HG03558 (cell line): ENCODE data around the gene NSUN7.
A peak's percentile ranks its signal among the peaks of the same experiment; 100 is the strongest.

Source experiments
- ATAC-seq: cut with Tn5 transposase; IDR thresholded peaks from one replicate; pipeline ENCODE4 v1.9.1; 2021; ENCODE audit warnings: moderate number of reproducible peaks; ENCODE audit not compliant: unreplicated experiment; ENCODE audit errors: extremely low read depth

NSUN7 gene

DNA sequence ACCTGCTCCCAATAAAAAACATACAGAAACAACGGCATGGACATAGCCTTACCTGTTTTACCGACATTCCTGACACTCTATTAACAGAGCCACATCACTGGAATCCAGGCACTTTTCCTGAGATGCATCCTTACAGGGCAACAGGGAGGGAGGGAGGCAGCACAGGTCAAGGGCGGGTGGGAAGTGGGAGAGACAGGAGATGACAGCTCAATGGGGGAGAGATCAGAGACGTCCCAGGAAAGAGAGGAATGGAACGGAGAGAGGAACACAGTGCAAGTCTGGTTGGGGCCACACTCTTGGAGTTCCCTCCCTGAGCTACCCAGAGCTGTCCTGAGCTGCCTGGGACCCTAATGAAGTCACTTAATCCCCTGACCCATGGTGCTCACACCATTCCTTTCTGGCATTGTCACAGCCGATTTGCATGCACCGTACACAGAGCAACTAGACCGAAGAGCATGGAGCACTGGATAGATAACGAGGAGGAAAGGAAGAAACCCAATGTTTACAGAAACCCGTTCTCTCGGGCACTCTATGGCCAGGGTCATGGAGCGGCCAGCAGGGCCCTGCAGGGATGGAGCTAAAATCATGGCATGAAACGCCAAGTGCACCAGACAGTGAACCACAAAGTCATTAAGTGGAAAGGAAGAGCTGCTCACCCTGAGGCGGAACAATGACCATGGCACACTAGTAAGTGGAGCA is 93.1 kb downstream of the NSUN7 start:
- ATAC-seq = no peak

GRCh38 chr4:40843696-40844095 is 93.9 kb downstream of the NSUN7 start:
- ATAC-seq = no peak

- no peak for ATAC-seq
Observed at GRCh38 chr4:40844261-40844660, 94.5 kb downstream of the NSUN7 start.

DNA sequence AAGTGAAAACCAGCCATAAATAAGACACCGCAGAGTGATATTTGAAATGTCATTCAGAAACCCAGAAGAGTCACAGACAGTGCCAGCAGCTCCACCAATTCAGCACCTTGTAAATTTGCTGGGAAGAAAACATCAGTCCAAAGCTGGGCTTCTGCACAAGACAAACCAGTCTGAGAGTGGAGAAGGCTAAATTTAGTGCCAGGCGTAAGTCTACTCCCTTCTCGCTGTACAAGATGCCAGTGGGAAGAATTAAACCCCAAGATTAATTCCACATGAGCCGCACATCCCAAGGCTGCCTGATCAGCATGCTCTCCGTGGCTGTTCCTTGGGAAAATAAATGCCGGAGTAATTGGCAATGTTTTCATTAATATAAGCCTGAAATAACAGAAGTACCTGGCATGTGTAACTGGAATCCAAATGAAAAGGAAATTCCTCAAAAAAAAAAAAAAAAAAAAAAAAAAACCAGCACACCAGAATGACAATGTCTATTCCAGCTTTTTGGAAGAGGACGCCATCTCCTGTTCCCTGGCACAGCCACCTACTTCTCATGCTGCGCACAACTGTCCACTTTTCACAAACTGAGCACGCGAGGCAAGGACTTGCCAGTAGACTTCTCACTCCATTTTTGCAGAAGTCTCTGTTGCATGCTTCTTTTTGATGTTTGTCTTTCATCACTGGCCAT is 95.5 kb downstream of the NSUN7 start:
- no peak for ATAC-seq

- no peak for ATAC-seq
Observed at GRCh38 chr4:40846532-40846931, 96.8 kb downstream of the NSUN7 start.

- ATAC-seq = no peak
Observed at GRCh38 chr4:40848251-40848650, 98.5 kb downstream of the NSUN7 start.

DNA sequence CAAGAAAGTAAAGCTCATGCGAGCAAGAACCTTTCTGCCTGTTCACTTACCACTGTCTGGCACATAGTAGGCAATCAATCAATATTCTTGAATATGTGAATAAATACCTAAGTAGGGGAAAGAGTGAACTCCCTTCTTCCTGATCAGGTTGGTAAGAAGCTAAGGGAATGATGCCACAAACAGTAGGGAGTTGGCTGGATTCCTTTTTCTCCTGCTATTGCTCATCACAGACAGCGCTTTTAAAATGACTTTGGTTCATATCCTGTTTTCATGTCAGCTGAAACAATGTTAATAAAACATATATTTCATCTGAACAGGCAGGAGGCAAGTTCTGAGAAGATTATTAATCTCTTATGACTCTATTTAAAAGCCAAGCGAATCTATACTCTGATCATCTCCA is 99.2 kb downstream of the NSUN7 start:
- no peak for ATAC-seq

DNA sequence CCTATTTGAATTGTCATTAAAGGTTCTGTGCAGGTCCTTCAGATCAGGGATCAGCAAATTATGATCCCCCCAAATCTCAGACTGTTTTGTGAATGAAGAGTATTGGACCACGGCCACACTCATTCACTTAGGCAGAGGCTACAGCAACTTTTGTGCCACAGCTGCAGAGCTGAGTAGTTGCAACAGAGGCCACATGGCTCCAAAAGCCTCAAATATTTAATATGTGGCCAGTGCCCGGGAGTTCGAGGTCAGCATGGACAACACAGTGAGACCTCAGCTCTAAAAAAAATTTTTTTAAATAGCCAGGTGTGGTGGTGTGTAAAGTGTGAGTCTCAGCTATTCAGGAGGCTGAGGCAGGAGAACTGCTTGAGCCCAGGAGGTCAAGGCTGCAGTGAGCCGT is 100.7 kb downstream of the NSUN7 start:
- no peak for ATAC-seq

DNA sequence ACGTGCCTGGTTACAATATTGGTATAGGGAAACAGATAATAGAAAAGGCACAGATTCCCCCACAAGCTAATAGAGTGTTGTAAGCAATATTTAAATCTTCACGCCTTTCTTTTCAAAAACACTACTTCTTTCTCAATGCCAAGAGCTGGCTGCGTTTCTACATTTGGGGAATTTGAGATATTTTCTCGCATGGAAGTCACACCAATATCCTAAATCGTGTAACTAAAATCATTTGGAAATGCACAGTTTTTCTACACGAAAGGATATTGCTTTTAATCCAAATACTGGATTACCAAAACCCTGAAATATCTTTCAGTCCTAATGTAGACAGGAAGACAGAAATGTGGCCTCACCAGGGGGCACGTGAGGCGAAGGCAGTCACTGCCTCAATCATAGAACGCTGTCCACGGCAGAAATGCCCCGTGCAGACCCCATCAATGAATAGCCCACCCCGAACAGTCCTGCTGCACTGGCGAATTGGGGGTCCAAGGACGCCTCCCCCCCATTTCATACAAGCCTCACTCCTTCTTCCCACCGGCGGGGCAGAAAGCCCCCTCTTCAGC is 106.6 kb downstream of the NSUN7 start:
- no peak for ATAC-seq

DNA sequence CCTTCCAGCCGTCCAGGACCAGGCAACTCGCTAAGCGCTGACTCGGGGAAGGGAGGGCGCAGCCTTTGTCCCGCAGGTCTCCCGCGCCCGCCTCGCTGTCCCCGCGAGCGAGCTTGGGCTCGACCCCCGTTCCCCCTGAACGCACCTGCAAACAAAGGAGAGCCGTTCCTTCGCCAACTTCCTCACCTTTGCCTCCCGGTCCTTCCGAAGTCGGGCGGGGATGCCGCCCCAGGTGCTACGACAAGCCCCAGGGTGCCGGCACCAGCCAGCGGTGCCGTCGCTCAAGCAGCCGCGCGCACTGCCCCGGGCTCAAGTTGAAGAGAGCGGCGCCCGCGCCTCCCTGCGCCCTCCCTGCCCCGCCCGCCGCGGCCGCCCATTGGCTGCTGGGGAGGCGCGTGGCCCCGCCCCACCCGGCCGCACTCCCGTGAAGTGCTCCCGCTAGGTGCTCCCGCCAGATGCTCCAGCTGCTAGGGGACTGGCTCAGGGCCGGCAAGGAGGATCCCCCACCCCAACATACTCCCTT is 107.1 kb downstream of the NSUN7 start:
- ATAC-seq = peak; percentile 66

DNA sequence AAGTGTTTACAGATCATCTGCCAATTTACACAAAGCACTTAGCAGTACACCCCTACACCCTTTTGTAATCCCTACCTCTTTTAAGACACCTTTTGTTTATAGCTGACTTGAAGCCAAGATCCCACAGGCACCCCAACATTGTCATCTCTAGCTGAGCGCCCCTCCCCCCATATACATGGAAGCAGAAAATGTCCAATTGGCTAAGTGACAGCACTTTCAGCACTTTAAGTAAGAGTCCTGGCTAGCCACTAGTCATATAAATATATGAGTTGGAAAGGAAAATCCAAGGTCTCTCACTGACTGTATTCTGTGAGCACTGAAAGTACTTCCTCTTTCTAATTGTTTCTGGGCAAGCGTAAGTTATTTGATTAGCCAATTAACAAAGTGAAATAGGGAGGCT is 108.2 kb downstream of the NSUN7 start:
- no peak for ATAC-seq

GRCh38 chr4:40858962-40859361 is 109.2 kb downstream of the NSUN7 start:
- no peak for ATAC-seq
